WI38 (cell line): ENCODE measurements around the gene ONECUT1.

ENCODE experiments used
- H3K4me3 ChIP-seq: 2 replicates; pipeline ENCODE4 v1.5.1; 2011; ENCODE audit warnings: low read depth, mild to moderate bottlenecking, control low read depth, low read length
- TF ChIP-seq, protein P1 (sequence below): IDR thresholded peaks from 2 replicates; pipeline ENCODE4 v1.5.1; 2012; ENCODE audit warnings: low read depth, mild to moderate bottlenecking, control low read depth, low read length

Gene ONECUT1

DNA sequence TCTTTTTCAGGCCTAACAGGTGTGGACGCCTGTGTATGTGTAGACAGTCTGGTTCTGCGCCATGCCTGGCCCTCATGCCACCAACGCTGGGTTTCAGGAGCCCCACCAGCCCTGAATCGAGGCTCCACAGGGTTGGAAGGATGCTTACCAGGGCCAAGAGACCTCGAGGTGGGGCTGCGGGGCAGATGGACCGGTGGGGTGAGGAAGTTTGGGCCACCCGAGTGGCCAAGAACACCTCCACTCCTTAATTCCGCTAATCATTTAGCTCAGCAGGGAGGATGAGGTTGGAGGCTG, 6.0 kb upstream of the ONECUT1 start:
- H3K4me3 ChIP-seq, result no peak overlapping the region
- TF ChIP-seq, protein P1, sequence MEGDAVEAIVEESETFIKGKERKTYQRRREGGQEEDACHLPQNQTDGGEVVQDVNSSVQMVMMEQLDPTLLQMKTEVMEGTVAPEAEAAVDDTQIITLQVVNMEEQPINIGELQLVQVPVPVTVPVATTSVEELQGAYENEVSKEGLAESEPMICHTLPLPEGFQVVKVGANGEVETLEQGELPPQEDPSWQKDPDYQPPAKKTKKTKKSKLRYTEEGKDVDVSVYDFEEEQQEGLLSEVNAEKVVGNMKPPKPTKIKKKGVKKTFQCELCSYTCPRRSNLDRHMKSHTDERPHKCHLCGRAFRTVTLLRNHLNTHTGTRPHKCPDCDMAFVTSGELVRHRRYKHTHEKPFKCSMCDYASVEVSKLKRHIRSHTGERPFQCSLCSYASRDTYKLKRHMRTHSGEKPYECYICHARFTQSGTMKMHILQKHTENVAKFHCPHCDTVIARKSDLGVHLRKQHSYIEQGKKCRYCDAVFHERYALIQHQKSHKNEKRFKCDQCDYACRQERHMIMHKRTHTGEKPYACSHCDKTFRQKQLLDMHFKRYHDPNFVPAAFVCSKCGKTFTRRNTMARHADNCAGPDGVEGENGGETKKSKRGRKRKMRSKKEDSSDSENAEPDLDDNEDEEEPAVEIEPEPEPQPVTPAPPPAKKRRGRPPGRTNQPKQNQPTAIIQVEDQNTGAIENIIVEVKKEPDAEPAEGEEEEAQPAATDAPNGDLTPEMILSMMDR, result no peak

DNA sequence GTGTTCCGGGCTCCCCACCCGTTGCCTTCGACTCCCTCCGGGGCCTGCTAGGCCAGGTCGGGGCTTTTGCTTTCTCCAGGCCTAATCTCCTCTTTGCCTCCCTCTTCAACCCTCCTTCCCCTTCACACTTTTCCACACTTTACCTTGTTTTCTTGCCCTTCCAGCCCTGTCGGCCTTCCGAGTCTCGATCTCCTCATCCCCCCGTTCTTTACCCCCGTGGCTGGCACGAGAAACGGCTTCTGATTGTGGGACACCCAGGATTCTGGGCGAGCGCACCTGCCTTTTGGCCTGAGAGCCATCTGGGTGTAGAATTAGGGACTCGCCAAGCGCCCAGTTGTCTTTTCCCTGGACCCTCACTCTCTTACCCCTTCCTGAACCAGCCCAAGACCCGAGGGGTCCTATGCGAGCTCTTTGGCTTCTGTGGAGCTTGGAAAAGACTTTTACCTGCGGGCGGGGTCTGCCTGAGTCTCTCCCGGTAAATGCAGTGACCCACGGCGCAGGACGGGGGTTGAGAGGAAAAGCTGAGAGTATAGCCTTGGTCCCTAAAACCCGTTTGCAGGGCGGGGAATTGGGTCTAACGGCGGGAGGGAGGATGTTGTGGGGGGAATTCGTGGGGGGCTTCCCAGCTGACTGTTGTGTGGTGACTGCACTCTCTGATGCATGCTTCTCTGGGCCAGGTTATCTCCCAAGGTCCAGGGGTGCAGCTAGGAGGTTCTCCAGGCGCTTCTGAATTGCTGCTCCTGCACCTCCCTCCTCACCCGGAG, 5.5 kb upstream of the ONECUT1 start:
- no peak overlapping the region for H3K4me3 ChIP-seq
- TF ChIP-seq, protein P1, result no peak

DNA sequence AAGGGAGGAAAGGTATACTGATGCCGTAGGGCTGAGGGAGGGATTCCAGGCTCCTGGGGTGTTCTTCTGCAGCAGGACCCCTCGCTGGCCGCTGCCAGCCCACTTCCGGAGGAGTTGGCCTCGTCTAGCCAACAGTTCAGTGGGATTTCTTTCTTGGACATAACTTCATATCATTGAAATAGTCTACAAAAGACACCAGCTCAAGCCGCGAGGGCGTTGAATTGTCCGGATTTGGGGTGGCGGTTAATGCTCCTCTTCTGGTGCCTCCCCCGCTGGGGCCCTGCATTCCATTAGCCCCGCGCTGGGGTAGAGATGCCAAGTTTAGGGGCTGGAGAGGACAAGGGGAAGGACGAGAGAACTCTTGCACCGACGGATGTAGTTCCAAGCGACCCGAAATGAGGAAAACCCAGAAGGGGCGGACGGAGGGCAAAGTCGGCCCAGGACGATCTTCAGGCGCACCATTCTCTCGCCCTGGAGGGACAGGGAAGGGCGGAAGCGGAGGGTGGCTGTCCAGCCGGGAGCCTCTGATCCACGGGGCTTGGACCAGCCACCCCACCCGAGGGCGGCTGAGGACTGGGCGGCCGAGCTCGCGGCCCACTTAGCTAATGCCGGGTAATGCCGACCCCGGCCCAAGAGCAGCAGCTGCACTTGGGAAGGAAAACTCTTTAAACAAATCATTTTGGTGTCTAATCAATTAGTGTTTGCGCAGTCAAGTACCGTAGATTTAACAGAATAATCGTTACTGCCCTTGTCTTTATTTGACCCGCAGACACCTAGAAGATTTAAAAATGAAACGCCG, 4.7 kb upstream of the ONECUT1 start:
- TF ChIP-seq, protein P1, result no peak
- H3K4me3 ChIP-seq, result no peak overlapping the region

DNA sequence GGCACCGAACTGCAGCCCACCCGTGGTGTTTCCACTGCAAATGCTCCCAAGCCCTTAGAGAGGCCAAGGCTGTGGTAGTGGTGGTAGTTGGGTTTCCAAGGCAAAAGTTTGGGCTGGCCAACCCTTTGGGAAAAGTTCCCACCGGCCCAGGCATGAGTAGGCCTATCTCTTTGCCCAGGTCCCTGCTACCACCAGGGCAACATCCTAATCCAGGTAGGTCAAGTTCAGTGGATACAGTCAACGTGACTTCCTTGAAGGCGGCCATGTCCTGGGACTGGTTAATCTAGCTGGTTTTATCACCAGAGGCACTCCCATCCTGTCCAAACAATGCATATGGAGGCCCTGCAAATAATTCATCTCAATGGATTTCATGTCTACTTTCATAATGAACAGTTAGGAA, 1.6 kb upstream of the ONECUT1 start:
- H3K4me3 ChIP-seq, result no peak overlapping the region
- TF ChIP-seq, protein P1, result no peak

DNA sequence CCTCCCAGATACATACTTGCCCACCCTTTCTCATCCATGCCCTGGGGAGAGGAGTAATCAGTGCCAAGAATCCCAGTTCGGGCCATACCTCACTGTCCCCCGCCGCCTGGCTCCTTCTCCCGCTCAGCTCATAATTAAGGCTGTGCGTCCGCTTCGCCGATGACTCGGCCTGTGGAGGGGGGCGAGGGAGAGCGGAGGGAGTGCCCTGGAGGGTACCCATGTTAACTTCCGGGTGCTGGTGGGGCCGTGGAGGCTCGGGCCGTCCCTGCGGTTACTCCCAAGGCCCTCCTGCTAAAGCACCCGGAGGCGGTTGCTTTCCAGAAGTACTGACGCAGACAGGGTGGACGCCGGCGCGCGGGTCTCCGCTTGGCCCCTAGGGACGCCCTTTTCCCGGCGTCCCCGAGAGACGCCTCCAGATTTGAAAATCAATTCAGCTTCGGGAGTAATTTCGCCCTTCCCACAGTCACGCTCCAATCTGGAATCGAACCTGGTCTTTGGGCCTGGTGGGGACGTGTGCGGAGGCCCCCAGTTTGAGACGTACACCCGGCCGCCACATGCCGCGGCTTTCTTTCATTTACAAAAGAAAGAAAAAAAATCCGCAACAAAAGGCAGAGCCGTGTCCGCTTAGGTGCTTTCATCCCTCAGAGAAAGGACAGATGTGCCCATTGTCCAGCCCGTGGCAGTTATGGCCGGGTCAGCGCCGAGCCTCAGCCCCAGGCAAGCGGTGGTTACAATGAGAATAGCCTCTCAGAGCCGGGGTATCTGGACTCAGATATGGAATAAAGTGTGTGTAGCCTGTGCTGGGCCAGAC, 1.0 kb upstream of the ONECUT1 start:
- TF ChIP-seq, protein P1, result no peak
- peak overlapping the region; percentile 25 for H3K4me3 ChIP-seq

DNA sequence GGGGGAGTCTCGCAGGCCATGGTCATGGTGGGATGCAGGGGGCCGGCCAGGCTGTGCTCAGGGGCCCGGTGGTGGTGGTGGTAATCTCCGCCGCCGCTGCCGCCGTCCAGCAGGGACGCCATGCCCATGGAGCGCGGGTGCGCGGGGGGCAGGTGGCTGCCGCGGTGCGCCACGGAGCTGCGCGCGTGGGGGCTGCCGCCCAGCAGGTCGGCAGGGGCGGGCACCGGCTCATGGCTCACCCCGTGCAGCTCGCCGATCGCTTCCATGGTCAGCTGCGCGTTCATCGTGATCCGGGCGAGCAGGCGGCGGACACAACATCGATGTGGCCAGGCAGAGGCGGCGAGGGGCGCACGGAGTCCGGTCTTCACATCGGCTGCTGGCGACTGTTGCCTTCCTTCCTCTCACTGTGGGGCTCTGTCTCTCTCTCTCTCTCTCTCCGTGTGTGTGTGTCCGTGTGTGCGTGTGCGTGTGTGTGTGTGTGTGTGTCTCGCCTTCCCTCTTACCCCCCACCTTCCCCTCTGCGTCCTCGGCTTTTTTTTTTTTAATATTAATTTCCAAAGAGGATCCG, 451 bp downstream of the ONECUT1 start:
- TF ChIP-seq, protein P1, result no peak

More for the DNA sequence above, 451 bp downstream of the ONECUT1 start:
- H3K4me3 ChIP-seq, result peak overlapping the region; percentile 53
